GM23338 (cell line): ENCODE results near the gene EFHC2. TPM values are rescaled to one million over a fixed set of nuclear protein-coding genes. Genes with fewer than 3 reads are reported as not detected.

Experiments used
- ATAC-seq: fragments of 200-7000 bp; cut with Tn5 transposase; 3 replicates; pipeline ENCODE4 v1.9.1; 2020
- DNase-seq: peaks from one replicate; pipeline ENCODE4 v3.0.0-alpha.2; 2015; ENCODE audit warnings: low spot score
- H2AFZ ChIP-seq: fragments of 200-600 bp; sonication (generic); 2 replicates; pipeline ENCODE4 v1.8.0; 2016; ENCODE audit warnings: antibody characterized with exemption, mild to moderate bottlenecking, moderate library complexity
- H3F3A ChIP-seq: fragments of 200-600 bp; sonication (generic); replicated peaks from 2 replicates; pipeline ENCODE4 v1.8.0; 2017; ENCODE audit warnings: antibody characterized with exemption, mixed run types, low read depth
- H3K27ac ChIP-seq: fragments of 200-600 bp; sonication (generic); 2 replicates; pipeline ENCODE4 v1.6.1; 2016; ENCODE audit warnings: low read depth
- H3K27me3 ChIP-seq: fragments of 200-600 bp; sonication (generic); 2 replicates; pipeline ENCODE4 v1.8.0; 2016; ENCODE audit warnings: mild to moderate bottlenecking, mixed run types, moderate library complexity; ENCODE audit not compliant: insufficient read depth
- H3K36me3 ChIP-seq: fragments of 200-600 bp; sonication (generic); 2 replicates; pipeline ENCODE4 v1.8.0; 2016; ENCODE audit warnings: mild to moderate bottlenecking; ENCODE audit not compliant: insufficient read depth
- H3K4me1 ChIP-seq: fragments of 200-600 bp; sonication (generic); 2 replicates; pipeline ENCODE4 v1.8.0; 2016; ENCODE audit warnings: mild to moderate bottlenecking, moderate library complexity; ENCODE audit not compliant: insufficient read depth
- H3K4me2 ChIP-seq: fragments of 200-600 bp; sonication (generic); 2 replicates; pipeline ENCODE4 v1.7.1; 2017; ENCODE audit warnings: mixed run types
- H3K4me3 ChIP-seq: fragments of 200-600 bp; sonication (generic); 2 replicates; pipeline ENCODE4 v1.6.1; 2016; ENCODE audit warnings: mixed run types
- H3K79me2 ChIP-seq: fragments of 200-600 bp; sonication (generic); replicated peaks from 2 replicates; pipeline ENCODE4 v1.8.0; 2017; ENCODE audit warnings: mild to moderate bottlenecking; ENCODE audit not compliant: insufficient read depth
- H3K9me2 ChIP-seq: fragments of 200-600 bp; sonication (generic); 2 replicates; pipeline ENCODE4 v1.8.0; 2017; ENCODE audit not compliant: insufficient read depth
- H4K20me1 ChIP-seq: fragments of 200-600 bp; sonication (generic); replicated peaks from 2 replicates; pipeline ENCODE4 v1.8.0; 2017; ENCODE audit warnings: mild to moderate bottlenecking; ENCODE audit not compliant: insufficient read depth
- H3K27ac Mint-ChIP-seq: 2 replicates; pipeline ENCODE4 v1.8.0; 2020; ENCODE audit warnings: inconsistent platforms, mild to moderate bottlenecking, moderate library complexity, mixed read lengths
- H3K27me3 Mint-ChIP-seq: 3 replicates; pipeline ENCODE4 v1.8.0; 2022; ENCODE audit warnings: low read depth, mild to moderate bottlenecking, moderate library complexity, mixed read lengths, inconsistent platforms; ENCODE audit not compliant: insufficient read depth, poor library complexity
- H3K36me3 Mint-ChIP-seq: 3 replicates; pipeline ENCODE4 v1.8.0; 2021; ENCODE audit warnings: low read depth, mild to moderate bottlenecking, inconsistent platforms, moderate library complexity, mixed read lengths
- H3K4me1 Mint-ChIP-seq: 3 replicates; pipeline ENCODE4 v1.8.0; 2020; ENCODE audit warnings: mild to moderate bottlenecking, inconsistent platforms, mixed read lengths
- H3K4me3 Mint-ChIP-seq: 3 replicates; pipeline ENCODE4 v1.8.0; 2021; ENCODE audit warnings: moderate library complexity, mild to moderate bottlenecking, inconsistent platforms, mixed read lengths
- H3K9me3 Mint-ChIP-seq: 3 replicates; pipeline ENCODE4 v1.8.0; 2020; ENCODE audit warnings: moderate library complexity, mild to moderate bottlenecking, inconsistent platforms, mixed read lengths
- CREB1 ChIP-seq: fragments of 250-450 bp; sonication (Bioruptor Pico); IDR thresholded peaks from 2 replicates; pipeline ENCODE4 v1.5.0; 2020; ENCODE audit warnings: low read depth, mild to moderate bottlenecking, moderate library complexity
- EZH2 ChIP-seq: fragments of 200-600 bp; sonication (generic); IDR thresholded peaks from one replicate; pipeline ENCODE4 v1.8.0; 2017; ENCODE audit warnings: antibody characterized with exemption, mild to moderate bottlenecking, low read depth; ENCODE audit not compliant: unreplicated experiment
- EZH2phosphoT487 ChIP-seq: fragments of 200-600 bp; sonication (generic); IDR thresholded peaks from one replicate; pipeline ENCODE4 v1.8.1; 2018; ENCODE audit warnings: antibody characterized with exemption; ENCODE audit not compliant: unreplicated experiment
- JUNB ChIP-seq: IDR thresholded peaks from one replicate; pipeline ENCODE4 v1.6.1; 2016; ENCODE audit warnings: antibody characterized with exemption; ENCODE audit not compliant: unreplicated experiment
- NANOG ChIP-seq: IDR thresholded peaks from 2 replicates; pipeline ENCODE4 v1.6.1; 2016; ENCODE audit warnings: antibody characterized with exemption, borderline replicate concordance
- POLR2AphosphoS5 ChIP-seq: IDR thresholded peaks from 2 replicates; pipeline ENCODE4 v1.6.1; 2016; ENCODE audit warnings: antibody characterized with exemption, low read depth
- STAT1 ChIP-seq: IDR thresholded peaks from one replicate; pipeline ENCODE4 v1.6.1; 2016; ENCODE audit warnings: antibody characterized with exemption; ENCODE audit not compliant: unreplicated experiment
- ZNF114 ChIP-seq: fragments of 250-450 bp; sonication (Bioruptor Pico); IDR thresholded peaks from 2 replicates; pipeline ENCODE4 v1.5.0; 2020; ENCODE audit warnings: mild to moderate bottlenecking, moderate library complexity
- ZNF331 ChIP-seq: fragments of 250-450 bp; sonication (Bioruptor Pico); IDR thresholded peaks from 2 replicates; pipeline ENCODE4 v1.5.0; 2020; ENCODE audit warnings: low read depth, mild to moderate bottlenecking, moderate library complexity
- polyA plus RNA-seq: library from polyadenylated mRNA; unstranded; fragments of >200 nt; fragmentation: Nextera tagmentation; extraction: Ambion mirVana; gene quantifications from 2 replicates; pipeline ENCODE4 v1.2.1, GENCODE V29; 2016
- total RNA-seq: library from RNA; depleted of rRNA; stranded (reverse); fragments of >200 nt; shearing (Covaris generic); gene quantifications from 2 replicates; pipeline ENCODE4 v1.2.3, GENCODE V29; 2014
- TF ChIP-seq, protein P1 (sequence below), 2 experiments: fragments of 200-600 bp in 1 of 2; sonication (generic) in 1 of 2; conservative IDR thresholded peaks; 2 replicates each; pipeline versions ENCODE4 v1.5.1 to v1.6.1; 2016 to 2017; ENCODE audit warnings: antibody characterized with exemption in 2 of 2, low read depth in 2 of 2, mild to moderate bottlenecking in 2 of 2, moderate library complexity in 1 of 2
- TF ChIP-seq, protein P2 (sequence below): IDR thresholded peaks from 2 replicates; pipeline ENCODE4 v1.6.1; 2016; ENCODE audit warnings: antibody characterized with exemption
- TF ChIP-seq, protein P3 (sequence below): IDR thresholded peaks from one replicate; pipeline ENCODE4 v1.6.1; 2018; ENCODE audit warnings: antibody characterized with exemption; ENCODE audit not compliant: unreplicated experiment

Gene EFHC2
- total and polyA plus RNA-seq, 2 experiments from 2014 or later = 3.1 to 3.2 TPM

DNA sequence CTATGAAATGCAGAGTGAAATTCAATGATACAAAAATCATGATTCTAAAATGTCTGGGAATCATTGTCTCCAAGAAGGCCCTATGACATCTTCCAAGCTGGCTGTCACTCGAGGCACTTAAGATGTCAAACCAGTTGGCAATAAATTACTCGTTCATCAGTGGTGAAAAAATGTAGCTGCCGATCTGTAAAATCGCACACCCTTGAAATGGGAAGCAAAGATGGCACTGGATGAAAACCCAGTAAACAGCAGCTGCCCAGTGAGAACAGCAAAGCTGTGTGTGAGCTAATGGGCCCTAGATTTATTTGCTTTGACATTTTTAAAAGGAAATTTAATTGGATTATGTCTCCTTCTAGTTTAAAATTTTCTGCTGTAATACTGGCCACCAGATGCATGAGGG lies 188.3 kb downstream of the EFHC2 start (continued):
- no peak for TF ChIP-seq ZNF331 (CRISPR knock-in tag)
- no peak for TF ChIP-seq NANOG
- TF ChIP-seq STAT1 = no peak
- TF ChIP-seq JUNB = no peak
- TF ChIP-seq, protein P1, sequence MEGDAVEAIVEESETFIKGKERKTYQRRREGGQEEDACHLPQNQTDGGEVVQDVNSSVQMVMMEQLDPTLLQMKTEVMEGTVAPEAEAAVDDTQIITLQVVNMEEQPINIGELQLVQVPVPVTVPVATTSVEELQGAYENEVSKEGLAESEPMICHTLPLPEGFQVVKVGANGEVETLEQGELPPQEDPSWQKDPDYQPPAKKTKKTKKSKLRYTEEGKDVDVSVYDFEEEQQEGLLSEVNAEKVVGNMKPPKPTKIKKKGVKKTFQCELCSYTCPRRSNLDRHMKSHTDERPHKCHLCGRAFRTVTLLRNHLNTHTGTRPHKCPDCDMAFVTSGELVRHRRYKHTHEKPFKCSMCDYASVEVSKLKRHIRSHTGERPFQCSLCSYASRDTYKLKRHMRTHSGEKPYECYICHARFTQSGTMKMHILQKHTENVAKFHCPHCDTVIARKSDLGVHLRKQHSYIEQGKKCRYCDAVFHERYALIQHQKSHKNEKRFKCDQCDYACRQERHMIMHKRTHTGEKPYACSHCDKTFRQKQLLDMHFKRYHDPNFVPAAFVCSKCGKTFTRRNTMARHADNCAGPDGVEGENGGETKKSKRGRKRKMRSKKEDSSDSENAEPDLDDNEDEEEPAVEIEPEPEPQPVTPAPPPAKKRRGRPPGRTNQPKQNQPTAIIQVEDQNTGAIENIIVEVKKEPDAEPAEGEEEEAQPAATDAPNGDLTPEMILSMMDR (conservative IDR thresholded peaks at IDR 0.05; ENCODE audit: low read depth in 2 of 2) = no peak
- TF ChIP-seq, protein P2, sequence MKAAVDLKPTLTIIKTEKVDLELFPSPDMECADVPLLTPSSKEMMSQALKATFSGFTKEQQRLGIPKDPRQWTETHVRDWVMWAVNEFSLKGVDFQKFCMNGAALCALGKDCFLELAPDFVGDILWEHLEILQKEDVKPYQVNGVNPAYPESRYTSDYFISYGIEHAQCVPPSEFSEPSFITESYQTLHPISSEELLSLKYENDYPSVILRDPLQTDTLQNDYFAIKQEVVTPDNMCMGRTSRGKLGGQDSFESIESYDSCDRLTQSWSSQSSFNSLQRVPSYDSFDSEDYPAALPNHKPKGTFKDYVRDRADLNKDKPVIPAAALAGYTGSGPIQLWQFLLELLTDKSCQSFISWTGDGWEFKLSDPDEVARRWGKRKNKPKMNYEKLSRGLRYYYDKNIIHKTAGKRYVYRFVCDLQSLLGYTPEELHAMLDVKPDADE = no peak
- no peak for TF ChIP-seq EZH2phosphoT487
- TF ChIP-seq ZNF114 (CRISPR knock-in tag) = no peak

DNA sequence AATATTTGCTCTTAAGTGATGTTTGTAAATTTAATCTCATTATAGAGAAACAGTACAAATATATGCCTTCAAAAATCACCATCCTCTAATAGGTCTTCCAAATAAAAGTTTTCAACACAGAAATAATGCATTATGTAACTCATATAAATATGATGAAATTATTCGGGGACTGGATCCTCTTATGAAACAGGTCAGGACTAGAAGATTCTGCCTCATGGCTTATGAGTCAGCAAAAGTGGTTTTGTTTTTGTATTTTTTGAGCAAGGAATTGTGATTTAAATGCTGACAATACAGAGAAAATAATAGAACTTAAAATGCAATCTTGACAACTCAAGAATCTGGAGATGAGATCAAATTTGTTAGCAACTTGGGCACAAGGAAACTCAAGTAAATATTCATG lies 190.6 kb downstream of the EFHC2 start:
- Mint-ChIP-seq H3K27me3 (no peaks in the 10 kb centered on the region), H3K4me3 (no peak overlapping the region), H3K9me3 (no peaks in the 10 kb centered on the region), H3K36me3 (no peaks in the 10 kb centered on the region; the same call in 2 of the 3 replicates), H3K27ac (no peak overlapping the region), H3K4me1 (peaks cover 10% of the 10 kb centered on the region)
- no peak for DNase-seq
- Histone ChIP-seq H3K4me3 (no peak overlapping the region), H2AFZ (no peak overlapping the region), H3K27ac (no peak overlapping the region), H3F3A (no peaks in the 10 kb centered on the region), H3K4me1 (no peaks in the 10 kb centered on the region), H3K79me2 (no peaks in the 10 kb centered on the region), H3K4me2 (no peak overlapping the region), H3K9me2 (no peaks in the 10 kb centered on the region), H4K20me1 (no peaks in the 10 kb centered on the region), H3K36me3 (no peaks in the 10 kb centered on the region), H3K27me3 (no peaks in the 10 kb centered on the region)
- no peak for ATAC-seq
- TF ChIP-seq, protein P3, sequence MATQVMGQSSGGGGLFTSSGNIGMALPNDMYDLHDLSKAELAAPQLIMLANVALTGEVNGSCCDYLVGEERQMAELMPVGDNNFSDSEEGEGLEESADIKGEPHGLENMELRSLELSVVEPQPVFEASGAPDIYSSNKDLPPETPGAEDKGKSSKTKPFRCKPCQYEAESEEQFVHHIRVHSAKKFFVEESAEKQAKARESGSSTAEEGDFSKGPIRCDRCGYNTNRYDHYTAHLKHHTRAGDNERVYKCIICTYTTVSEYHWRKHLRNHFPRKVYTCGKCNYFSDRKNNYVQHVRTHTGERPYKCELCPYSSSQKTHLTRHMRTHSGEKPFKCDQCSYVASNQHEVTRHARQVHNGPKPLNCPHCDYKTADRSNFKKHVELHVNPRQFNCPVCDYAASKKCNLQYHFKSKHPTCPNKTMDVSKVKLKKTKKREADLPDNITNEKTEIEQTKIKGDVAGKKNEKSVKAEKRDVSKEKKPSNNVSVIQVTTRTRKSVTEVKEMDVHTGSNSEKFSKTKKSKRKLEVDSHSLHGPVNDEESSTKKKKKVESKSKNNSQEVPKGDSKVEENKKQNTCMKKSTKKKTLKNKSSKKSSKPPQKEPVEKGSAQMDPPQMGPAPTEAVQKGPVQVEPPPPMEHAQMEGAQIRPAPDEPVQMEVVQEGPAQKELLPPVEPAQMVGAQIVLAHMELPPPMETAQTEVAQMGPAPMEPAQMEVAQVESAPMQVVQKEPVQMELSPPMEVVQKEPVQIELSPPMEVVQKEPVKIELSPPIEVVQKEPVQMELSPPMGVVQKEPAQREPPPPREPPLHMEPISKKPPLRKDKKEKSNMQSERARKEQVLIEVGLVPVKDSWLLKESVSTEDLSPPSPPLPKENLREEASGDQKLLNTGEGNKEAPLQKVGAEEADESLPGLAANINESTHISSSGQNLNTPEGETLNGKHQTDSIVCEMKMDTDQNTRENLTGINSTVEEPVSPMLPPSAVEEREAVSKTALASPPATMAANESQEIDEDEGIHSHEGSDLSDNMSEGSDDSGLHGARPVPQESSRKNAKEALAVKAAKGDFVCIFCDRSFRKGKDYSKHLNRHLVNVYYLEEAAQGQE = no peak
- TF ChIP-seq JUNB (no peak), ZNF331 (CRISPR knock-in tag) (no peak), NANOG (no peak), ZNF114 (CRISPR knock-in tag) (no peak), EZH2 (no peak), POLR2AphosphoS5 (no peak), EZH2phosphoT487 (no peak), CREB1 (no peak), STAT1 (no peak)
- TF ChIP-seq, protein P1 (conservative IDR thresholded peaks at IDR 0.05; ENCODE audit: low read depth in 2 of 2) = no peak
